HEK293 (cell line): Measurements from ENCODE around the gene CALCOCO1.

ENCODE experiments used
- GFI1B ChIP-seq: fragments of 450-650 bp; formaldehyde crosslinking; IDR thresholded peaks from 2 replicates; pipeline ENCODE4 v1.5.1; 2016; ENCODE audit warnings: missing biosample characterization, missing genetic modification characterization
- OVOL3 ChIP-seq: fragments of 450-650 bp; formaldehyde crosslinking; IDR thresholded peaks from 2 replicates; pipeline ENCODE4 v1.5.1; 2016; ENCODE audit warnings: missing biosample characterization, missing genetic modification characterization
- TCF7L2 ChIP-seq: IDR thresholded peaks from 2 replicates; pipeline ENCODE4 v1.6.1; 2011; ENCODE audit warnings: low read depth, mild to moderate bottlenecking, inconsistent platforms, low read length, moderate library complexity, borderline replicate concordance
- ZBTB17 ChIP-seq: fragments of 450-650 bp; formaldehyde crosslinking; IDR thresholded peaks from 2 replicates; pipeline ENCODE4 v1.5.1; 2016; ENCODE audit warnings: missing biosample characterization, missing genetic modification characterization
- ZNF121 ChIP-seq: fragments of 450-650 bp; formaldehyde crosslinking; IDR thresholded peaks from 2 replicates; pipeline ENCODE4 v1.5.1; 2016; ENCODE audit warnings: missing biosample characterization, missing genetic modification characterization
- ZNF138 ChIP-seq: fragments of 450-650 bp; formaldehyde crosslinking; IDR thresholded peaks from 2 replicates; pipeline ENCODE4 v1.5.1; 2016; ENCODE audit warnings: missing biosample characterization, missing genetic modification characterization, borderline replicate concordance
- ZNF184 ChIP-seq: fragments of 450-650 bp; IDR thresholded peaks from 2 replicates; pipeline ENCODE4 v1.5.1; 2018; ENCODE audit warnings: missing biosample characterization, mild to moderate bottlenecking, missing genetic modification characterization
- ZNF223 ChIP-seq: fragments of 450-650 bp; formaldehyde crosslinking; IDR thresholded peaks from 2 replicates; pipeline ENCODE4 v1.5.1; 2016; ENCODE audit warnings: missing biosample characterization, missing genetic modification characterization
- ZNF23 ChIP-seq: fragments of 450-650 bp; formaldehyde crosslinking; IDR thresholded peaks from 2 replicates; pipeline ENCODE4 v1.5.1; 2016; ENCODE audit warnings: missing biosample characterization, missing genetic modification characterization, borderline replicate concordance
- ZNF24 ChIP-seq: fragments of 450-650 bp; formaldehyde crosslinking; IDR thresholded peaks from 2 replicates; pipeline ENCODE4 v1.5.1; 2016; ENCODE audit warnings: missing biosample characterization, missing genetic modification characterization
- ZNF302 ChIP-seq: fragments of 450-650 bp; formaldehyde crosslinking; IDR thresholded peaks from 2 replicates; pipeline ENCODE4 v1.5.1; 2016; ENCODE audit warnings: missing biosample characterization, missing genetic modification characterization, low read depth
- ZNF404 ChIP-seq: fragments of 450-650 bp; formaldehyde crosslinking; IDR thresholded peaks from 2 replicates; pipeline ENCODE4 v1.5.1; 2017; ENCODE audit warnings: missing biosample characterization, missing genetic modification characterization
- ZNF501 ChIP-seq: fragments of 450-650 bp; formaldehyde crosslinking; IDR thresholded peaks from 2 replicates; pipeline ENCODE4 v1.5.1; 2016; ENCODE audit warnings: missing biosample characterization, missing genetic modification characterization
- ZNF571 ChIP-seq: fragments of 450-650 bp; formaldehyde crosslinking; IDR thresholded peaks from 2 replicates; pipeline ENCODE4 v1.5.0; 2017; ENCODE audit warnings: missing biosample characterization, missing genetic modification characterization
- ZNF670 ChIP-seq: fragments of 450-650 bp; formaldehyde crosslinking; IDR thresholded peaks from 2 replicates; pipeline ENCODE4 v1.5.1; 2016; ENCODE audit warnings: missing biosample characterization, missing genetic modification characterization, low read depth
- TF ChIP-seq, protein P1 (sequence below): fragments of 450-650 bp; formaldehyde crosslinking; conservative IDR thresholded peaks from 2 replicates; pipeline ENCODE4 v1.5.1; 2016; ENCODE audit warnings: low read depth, missing biosample characterization, missing genetic modification characterization
- TF ChIP-seq, protein P2 (sequence below): fragments of 450-650 bp; formaldehyde crosslinking; IDR thresholded peaks from 2 replicates; pipeline ENCODE4 v1.5.1; 2016; ENCODE audit warnings: missing biosample characterization, missing genetic modification characterization, low read depth
- TF ChIP-seq, protein P3 (sequence below): fragments of 450-650 bp; formaldehyde crosslinking; IDR thresholded peaks from 2 replicates; pipeline ENCODE4 v1.5.1; 2016; ENCODE audit warnings: missing biosample characterization, missing genetic modification characterization
- TF ChIP-seq, protein P4 (sequence below): fragments of 450-650 bp; formaldehyde crosslinking; IDR thresholded peaks from 2 replicates; pipeline ENCODE4 v1.5.1; 2017; ENCODE audit warnings: missing biosample characterization, missing genetic modification characterization
- TF ChIP-seq, protein P5 (sequence below): fragments of 450-650 bp; formaldehyde crosslinking; IDR thresholded peaks from 2 replicates; pipeline ENCODE4 v1.5.1; 2016; ENCODE audit warnings: missing biosample characterization, missing genetic modification characterization
- TF ChIP-seq, protein P6 (sequence below): fragments of 450-650 bp; formaldehyde crosslinking; IDR thresholded peaks from 2 replicates; pipeline ENCODE4 v1.5.1; 2016; ENCODE audit warnings: missing biosample characterization, missing genetic modification characterization

Gene CALCOCO1

DNA sequence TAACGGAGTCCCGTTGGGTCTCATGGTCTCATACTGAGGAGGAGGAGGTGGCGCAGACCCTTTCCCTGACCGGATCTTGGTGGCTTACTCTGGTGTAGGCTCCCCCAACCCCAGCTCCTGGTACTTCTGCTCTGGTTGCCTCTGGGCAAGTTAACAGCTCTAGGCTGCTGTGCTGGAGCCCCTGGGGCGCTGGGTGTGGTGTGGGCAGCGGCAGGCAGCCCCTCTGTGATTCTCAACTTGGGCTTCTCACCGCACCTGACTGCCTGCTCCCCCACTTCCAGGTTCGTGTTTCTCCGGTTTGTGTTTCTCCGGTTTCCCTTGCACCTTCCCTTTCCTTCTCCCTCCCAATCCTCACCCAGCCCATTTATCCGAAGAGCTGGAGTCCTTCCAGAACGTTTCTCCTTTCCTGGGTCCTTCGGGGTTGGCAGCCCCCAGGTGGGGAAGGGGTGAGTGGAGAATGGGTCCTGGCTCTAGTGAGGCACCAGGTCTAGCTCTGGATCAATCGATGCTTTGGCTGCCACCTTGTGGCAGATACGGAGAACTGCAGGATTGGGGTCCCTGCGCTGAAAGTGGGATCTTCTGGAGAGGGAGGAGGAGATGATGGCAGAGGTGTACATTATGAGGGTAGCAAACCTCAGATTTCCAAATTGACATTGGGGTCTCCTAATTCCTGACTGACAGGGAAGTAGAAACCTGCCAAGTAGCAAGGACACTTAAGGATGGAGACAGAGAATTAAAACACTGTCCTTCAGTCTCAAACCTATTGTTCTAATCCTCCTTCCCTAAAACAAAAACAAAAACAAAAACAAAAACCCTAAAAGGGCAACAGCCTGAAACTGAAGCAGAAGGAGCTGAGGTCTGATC, 16.2 kb upstream of the CALCOCO1 start (continued):
- TF ChIP-seq, protein P1, sequence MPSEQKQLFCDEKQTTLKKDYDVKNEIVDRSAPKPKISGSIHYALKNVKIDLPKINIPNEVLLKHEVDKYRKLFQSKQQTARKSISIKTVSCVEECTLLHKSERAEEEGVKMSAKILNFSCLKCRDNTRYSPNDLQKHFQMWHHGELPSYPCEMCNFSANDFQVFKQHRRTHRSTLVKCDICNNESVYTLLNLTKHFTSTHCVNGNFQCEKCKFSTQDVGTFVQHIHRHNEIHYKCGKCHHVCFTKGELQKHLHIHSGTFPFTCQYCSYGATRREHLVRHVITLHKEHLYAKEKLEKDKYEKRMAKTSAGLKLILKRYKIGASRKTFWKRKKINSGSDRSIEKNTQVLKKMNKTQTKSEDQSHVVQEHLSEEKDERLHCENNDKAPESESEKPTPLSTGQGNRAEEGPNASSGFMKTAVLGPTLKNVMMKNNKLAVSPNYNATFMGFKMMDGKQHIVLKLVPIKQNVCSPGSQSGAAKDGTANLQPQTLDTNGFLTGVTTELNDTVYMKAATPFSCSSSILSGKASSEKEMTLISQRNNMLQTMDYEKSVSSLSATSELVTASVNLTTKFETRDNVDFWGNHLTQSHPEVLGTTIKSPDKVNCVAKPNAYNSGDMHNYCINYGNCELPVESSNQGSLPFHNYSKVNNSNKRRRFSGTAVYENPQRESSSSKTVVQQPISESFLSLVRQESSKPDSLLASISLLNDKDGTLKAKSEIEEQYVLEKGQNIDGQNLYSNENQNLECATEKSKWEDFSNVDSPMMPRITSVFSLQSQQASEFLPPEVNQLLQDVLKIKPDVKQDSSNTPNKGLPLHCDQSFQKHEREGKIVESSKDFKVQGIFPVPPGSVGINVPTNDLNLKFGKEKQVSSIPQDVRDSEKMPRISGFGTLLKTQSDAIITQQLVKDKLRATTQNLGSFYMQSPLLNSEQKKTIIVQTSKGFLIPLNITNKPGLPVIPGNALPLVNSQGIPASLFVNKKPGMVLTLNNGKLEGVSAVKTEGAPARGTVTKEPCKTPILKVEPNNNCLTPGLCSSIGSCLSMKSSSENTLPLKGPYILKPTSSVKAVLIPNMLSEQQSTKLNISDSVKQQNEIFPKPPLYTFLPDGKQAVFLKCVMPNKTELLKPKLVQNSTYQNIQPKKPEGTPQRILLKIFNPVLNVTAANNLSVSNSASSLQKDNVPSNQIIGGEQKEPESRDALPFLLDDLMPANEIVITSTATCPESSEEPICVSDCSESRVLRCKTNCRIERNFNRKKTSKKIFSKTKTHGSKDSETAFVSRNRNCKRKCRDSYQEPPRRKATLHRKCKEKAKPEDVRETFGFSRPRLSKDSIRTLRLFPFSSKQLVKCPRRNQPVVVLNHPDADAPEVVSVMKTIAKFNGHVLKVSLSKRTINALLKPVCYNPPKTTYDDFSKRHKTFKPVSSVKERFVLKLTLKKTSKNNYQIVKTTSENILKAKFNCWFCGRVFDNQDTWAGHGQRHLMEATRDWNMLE (tag by site-specific recombination): 0 out of 2 replicates have a peak, but pooled peaks have one; percentile 12
- TF ChIP-seq, protein P2, sequence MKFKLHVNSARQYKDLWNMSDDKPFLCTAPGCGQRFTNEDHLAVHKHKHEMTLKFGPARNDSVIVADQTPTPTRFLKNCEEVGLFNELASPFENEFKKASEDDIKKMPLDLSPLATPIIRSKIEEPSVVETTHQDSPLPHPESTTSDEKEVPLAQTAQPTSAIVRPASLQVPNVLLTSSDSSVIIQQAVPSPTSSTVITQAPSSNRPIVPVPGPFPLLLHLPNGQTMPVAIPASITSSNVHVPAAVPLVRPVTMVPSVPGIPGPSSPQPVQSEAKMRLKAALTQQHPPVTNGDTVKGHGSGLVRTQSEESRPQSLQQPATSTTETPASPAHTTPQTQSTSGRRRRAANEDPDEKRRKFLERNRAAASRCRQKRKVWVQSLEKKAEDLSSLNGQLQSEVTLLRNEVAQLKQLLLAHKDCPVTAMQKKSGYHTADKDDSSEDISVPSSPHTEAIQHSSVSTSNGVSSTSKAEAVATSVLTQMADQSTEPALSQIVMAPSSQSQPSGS (tag by site-specific recombination): no peak
- TF ChIP-seq ZNF121 (tag by site-specific recombination): no peak
- no peak for TF ChIP-seq GFI1B
- no peak for TF ChIP-seq ZNF670 (tag by site-specific recombination)
- TF ChIP-seq ZBTB17 (tag by site-specific recombination): peak; percentile 71
- TF ChIP-seq ZNF138: no peak
- TF ChIP-seq, protein P3, sequence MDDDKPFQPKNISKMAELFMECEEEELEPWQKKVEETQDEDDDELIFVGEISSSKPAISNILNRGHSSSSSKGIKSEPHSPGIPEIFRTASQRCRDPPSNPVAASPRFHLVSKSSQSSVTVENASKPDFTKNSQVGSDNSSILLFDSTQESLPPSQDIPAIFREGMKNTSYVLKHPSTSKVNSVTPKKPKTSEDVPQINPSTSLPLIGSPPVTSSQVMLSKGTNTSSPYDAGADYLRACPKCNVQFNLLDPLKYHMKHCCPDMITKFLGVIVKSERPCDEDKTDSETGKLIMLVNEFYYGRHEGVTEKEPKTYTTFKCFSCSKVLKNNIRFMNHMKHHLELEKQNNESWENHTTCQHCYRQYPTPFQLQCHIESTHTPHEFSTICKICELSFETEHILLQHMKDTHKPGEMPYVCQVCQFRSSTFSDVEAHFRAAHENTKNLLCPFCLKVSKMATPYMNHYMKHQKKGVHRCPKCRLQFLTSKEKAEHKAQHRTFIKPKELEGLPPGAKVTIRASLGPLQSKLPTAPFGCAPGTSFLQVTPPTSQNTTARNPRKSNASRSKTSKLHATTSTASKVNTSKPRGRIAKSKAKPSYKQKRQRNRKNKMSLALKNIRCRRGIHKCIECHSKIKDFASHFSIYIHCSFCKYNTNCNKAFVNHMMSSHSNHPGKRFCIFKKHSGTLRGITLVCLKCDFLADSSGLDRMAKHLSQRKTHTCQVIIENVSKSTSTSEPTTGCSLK: no peak
- TF ChIP-seq OVOL3 (tag by site-specific recombination): no peak
- TF ChIP-seq, protein P4, sequence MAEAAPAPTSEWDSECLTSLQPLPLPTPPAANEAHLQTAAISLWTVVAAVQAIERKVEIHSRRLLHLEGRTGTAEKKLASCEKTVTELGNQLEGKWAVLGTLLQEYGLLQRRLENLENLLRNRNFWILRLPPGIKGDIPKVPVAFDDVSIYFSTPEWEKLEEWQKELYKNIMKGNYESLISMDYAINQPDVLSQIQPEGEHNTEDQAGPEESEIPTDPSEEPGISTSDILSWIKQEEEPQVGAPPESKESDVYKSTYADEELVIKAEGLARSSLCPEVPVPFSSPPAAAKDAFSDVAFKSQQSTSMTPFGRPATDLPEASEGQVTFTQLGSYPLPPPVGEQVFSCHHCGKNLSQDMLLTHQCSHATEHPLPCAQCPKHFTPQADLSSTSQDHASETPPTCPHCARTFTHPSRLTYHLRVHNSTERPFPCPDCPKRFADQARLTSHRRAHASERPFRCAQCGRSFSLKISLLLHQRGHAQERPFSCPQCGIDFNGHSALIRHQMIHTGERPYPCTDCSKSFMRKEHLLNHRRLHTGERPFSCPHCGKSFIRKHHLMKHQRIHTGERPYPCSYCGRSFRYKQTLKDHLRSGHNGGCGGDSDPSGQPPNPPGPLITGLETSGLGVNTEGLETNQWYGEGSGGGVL: no peak
- no peak for TF ChIP-seq ZNF184 (tag by site-specific recombination)
- no peak for TF ChIP-seq ZNF302 (tag by site-specific recombination)
- TF ChIP-seq TCF7L2: no peak
- no peak for TF ChIP-seq ZNF404 (tag by site-specific recombination)
- TF ChIP-seq ZNF24 (tag by site-specific recombination): no peak
- no peak for TF ChIP-seq ZNF23
- TF ChIP-seq ZNF223 (tag by site-specific recombination): peak; percentile 40; the same call in 1 of the 2 replicates
- TF ChIP-seq, protein P5, sequence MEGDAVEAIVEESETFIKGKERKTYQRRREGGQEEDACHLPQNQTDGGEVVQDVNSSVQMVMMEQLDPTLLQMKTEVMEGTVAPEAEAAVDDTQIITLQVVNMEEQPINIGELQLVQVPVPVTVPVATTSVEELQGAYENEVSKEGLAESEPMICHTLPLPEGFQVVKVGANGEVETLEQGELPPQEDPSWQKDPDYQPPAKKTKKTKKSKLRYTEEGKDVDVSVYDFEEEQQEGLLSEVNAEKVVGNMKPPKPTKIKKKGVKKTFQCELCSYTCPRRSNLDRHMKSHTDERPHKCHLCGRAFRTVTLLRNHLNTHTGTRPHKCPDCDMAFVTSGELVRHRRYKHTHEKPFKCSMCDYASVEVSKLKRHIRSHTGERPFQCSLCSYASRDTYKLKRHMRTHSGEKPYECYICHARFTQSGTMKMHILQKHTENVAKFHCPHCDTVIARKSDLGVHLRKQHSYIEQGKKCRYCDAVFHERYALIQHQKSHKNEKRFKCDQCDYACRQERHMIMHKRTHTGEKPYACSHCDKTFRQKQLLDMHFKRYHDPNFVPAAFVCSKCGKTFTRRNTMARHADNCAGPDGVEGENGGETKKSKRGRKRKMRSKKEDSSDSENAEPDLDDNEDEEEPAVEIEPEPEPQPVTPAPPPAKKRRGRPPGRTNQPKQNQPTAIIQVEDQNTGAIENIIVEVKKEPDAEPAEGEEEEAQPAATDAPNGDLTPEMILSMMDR (tag by site-specific recombination): peak; percentile 83
- no peak for TF ChIP-seq ZNF571
- TF ChIP-seq, protein P6, sequence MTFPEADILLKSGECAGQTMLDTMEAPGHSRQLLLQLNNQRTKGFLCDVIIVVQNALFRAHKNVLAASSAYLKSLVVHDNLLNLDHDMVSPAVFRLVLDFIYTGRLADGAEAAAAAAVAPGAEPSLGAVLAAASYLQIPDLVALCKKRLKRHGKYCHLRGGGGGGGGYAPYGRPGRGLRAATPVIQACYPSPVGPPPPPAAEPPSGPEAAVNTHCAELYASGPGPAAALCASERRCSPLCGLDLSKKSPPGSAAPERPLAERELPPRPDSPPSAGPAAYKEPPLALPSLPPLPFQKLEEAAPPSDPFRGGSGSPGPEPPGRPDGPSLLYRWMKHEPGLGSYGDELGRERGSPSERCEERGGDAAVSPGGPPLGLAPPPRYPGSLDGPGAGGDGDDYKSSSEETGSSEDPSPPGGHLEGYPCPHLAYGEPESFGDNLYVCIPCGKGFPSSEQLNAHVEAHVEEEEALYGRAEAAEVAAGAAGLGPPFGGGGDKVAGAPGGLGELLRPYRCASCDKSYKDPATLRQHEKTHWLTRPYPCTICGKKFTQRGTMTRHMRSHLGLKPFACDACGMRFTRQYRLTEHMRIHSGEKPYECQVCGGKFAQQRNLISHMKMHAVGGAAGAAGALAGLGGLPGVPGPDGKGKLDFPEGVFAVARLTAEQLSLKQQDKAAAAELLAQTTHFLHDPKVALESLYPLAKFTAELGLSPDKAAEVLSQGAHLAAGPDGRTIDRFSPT (tag by site-specific recombination): no peak
- no peak for TF ChIP-seq ZNF501 (tag by site-specific recombination)
